Activated B cell treated with CpG ODN at 0.5 μM for 24 hours (primary cell): ENCODE results near the gene RFX1. TPM values are rescaled to one million over a fixed set of nuclear protein-coding genes. Genes with fewer than 3 reads are reported as not detected.
"Not testable (repeated sequence)": the region's sequence is repeated elsewhere in the genome, so short reads cannot be mapped to it uniquely, and the experiment has no call there.

Experiments used
- ATAC-seq: fragments of 200-7000 bp; cut with Tn5 transposase; one replicate; pipeline ENCODE4 v1.10.0; 2021; ENCODE audit warnings: low read depth, mild to moderate bottlenecking, moderate library complexity
- CTCF ChIA-PET: fragments of 350-600 bp; sonication (Branson Sonifier 250); formaldehyde crosslinking; loops from one replicate; lab custom pipeline; 2021; ENCODE audit warnings: antibody characterized with exemption; lab: Charles Lee
- POLR2A ChIA-PET: fragments of 350-600 bp; sonication (Branson Sonifier 250); formaldehyde crosslinking; loops from one replicate; lab custom pipeline; 2021; ENCODE audit warnings: antibody characterized with exemption; lab: Charles Lee
- DNase-seq: peaks from one replicate; pipeline ENCODE4 v3.0.0; 2022
- H3K27ac Mint-ChIP-seq: one replicate; pipeline ENCODE4 v1.8.0; 2020; ENCODE audit warnings: mixed read lengths
- H3K27me3 Mint-ChIP-seq: one replicate; pipeline ENCODE4 v1.8.0; 2021; ENCODE audit warnings: mixed read lengths
- H3K36me3 Mint-ChIP-seq: one replicate; pipeline ENCODE4 v1.8.0; 2021; ENCODE audit warnings: low read depth, mixed read lengths
- H3K4me1 Mint-ChIP-seq: one replicate; pipeline ENCODE4 v1.8.0; 2021; ENCODE audit warnings: mixed read lengths
- H3K4me3 Mint-ChIP-seq: one replicate; pipeline ENCODE4 v1.8.0; 2020; ENCODE audit warnings: mild to moderate bottlenecking, mixed read lengths
- H3K9me3 Mint-ChIP-seq: one replicate; pipeline ENCODE4 v1.8.0; 2020; ENCODE audit warnings: mixed read lengths
- intact Hi-C: fragments of 100-400 bp; cut with micrococcal nuclease; formaldehyde crosslinking; loops from one replicate; pipeline ENCODE4 v1.15.1; 2024
- total RNA-seq: library from RNA; stranded (reverse); gene quantifications from 2 replicates; pipeline ENCODE4 v1.2.3, GENCODE V29; 2022
- TF ChIP-seq, protein P1 (sequence below): fragments of 200-600 bp; IDR thresholded peaks from one replicate; pipeline ENCODE4 v1.8.0; 2022; ENCODE audit warnings: antibody characterized with exemption, mild to moderate bottlenecking

RFX1 gene
- total RNA-seq, 1 donor from 2014 or later, result 19.0 TPM

DNA sequence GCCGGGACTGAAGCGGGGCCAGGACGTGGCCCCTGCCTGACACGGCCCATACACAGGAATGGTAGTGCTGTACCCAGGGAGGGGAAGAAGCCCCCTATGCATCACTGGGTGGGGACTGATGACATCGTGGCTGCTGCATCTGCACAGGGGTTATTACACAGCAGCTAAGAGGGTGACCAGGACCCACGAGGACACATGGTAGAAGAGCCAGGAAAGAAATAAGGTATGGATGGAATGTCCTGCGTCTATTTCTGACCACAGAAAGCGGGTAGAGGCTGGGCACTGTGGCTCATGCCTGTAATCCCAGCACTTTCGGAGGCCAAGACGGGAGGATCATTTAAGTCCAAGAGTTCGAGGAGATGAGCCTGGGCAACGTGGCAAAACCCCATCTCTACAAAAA, 29.7 kb downstream of the RFX1 start:
- Mint-ChIP-seq H3K4me3 (no peak overlapping the region), H3K27ac (no peak overlapping the region), H3K27me3 (no peaks in the 10 kb centered on the region), H3K9me3 (no peaks in the 10 kb centered on the region), H3K36me3 (peaks cover 29% of the 10 kb centered on the region), H3K4me1 (peaks cover 24% of the 10 kb centered on the region)
- POLR2A ChIA-PET, result interaction anchor here (0.5 kb wide), 1 partner anchor 313 kb away, joined by 3 read pairs; no protein-coding TSS in a partner anchor
- TF ChIP-seq, protein P1, sequence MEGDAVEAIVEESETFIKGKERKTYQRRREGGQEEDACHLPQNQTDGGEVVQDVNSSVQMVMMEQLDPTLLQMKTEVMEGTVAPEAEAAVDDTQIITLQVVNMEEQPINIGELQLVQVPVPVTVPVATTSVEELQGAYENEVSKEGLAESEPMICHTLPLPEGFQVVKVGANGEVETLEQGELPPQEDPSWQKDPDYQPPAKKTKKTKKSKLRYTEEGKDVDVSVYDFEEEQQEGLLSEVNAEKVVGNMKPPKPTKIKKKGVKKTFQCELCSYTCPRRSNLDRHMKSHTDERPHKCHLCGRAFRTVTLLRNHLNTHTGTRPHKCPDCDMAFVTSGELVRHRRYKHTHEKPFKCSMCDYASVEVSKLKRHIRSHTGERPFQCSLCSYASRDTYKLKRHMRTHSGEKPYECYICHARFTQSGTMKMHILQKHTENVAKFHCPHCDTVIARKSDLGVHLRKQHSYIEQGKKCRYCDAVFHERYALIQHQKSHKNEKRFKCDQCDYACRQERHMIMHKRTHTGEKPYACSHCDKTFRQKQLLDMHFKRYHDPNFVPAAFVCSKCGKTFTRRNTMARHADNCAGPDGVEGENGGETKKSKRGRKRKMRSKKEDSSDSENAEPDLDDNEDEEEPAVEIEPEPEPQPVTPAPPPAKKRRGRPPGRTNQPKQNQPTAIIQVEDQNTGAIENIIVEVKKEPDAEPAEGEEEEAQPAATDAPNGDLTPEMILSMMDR, result no peak
- CTCF ChIA-PET, result interaction anchor here (1.9 kb wide), 1 partner anchor 55 kb away, joined by 4 read pairs; the partner anchor contains the start of gene IL27RA
- intact Hi-C loops, result no loop called here
- DNase-seq (no peak), ATAC-seq (no peak)

DNA sequence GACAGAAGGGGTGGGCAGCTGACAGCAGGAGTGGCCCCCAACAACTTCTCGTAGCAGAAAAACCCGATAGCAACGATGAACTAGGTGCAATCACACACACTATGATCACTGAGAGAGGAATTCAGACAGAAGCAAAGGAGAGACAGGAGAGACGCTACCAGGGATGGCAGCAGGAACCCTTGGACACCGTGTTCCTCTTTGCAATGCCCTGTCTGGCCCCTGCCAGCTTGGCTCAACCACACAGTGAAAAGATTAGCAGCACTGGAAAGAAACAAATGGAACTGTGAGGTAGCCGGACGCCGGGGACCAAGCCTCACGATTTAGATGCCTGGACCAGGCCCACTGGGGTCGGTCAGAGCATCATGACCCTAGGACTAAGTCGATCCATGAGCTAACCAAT, 30.2 kb downstream of the RFX1 start:
- TF ChIP-seq, protein P1, result no peak
- ChIA-PET CTCF (interaction anchor here (0.5 to 1.9 kb wide), 2 partner anchors 56 to 1009 kb away, joined by 3 to 4 read pairs; partner anchors contain the start of gene IL27RA), POLR2A (no interaction called here)
- no peak overlapping the region for H3K27ac Mint-ChIP-seq
- no peaks in the 10 kb centered on the region for H3K27me3 Mint-ChIP-seq
- H3K9me3 Mint-ChIP-seq, result no peaks in the 10 kb centered on the region
- peaks cover 29% of the 10 kb centered on the region for H3K36me3 Mint-ChIP-seq
- H3K4me1 Mint-ChIP-seq, result peaks cover 19% of the 10 kb centered on the region
- ATAC-seq (no peak), DNase-seq (no peak)
- intact Hi-C loops, result no loop called here
- no peak overlapping the region for H3K4me3 Mint-ChIP-seq

DNA sequence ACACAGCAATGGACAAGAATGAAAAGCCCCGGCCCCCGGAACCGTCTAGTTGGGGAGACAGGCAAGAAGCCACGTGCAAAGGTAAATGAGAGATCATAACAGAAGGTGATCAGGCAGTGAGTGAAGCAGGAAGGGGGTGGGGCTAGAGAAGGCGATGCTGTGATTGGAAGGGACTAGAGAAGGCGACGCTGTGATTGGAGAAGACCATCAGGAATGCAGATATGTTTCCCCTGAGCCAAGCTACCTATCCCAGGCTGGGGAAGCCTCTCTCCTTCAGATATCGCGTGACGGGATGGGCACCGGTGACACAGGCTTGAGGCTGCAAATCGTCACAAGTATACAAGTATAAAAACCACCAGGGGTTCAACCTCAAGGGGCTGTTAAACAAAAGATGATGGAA, 32.0 kb downstream of the RFX1 start:
- Mint-ChIP-seq H3K27ac (no peak overlapping the region), H3K27me3 (no peaks in the 10 kb centered on the region), H3K9me3 (no peaks in the 10 kb centered on the region), H3K4me3 (no peak overlapping the region), H3K36me3 (peaks cover 38% of the 10 kb centered on the region), H3K4me1 (peaks cover 8% of the 10 kb centered on the region)
- DNase-seq (no peak), ATAC-seq (peak; percentile 37)
- intact Hi-C loops, result no loop called here
- TF ChIP-seq, protein P1, result no peak
- ChIA-PET POLR2A (no interaction called here), CTCF (no interaction called here)

DNA sequence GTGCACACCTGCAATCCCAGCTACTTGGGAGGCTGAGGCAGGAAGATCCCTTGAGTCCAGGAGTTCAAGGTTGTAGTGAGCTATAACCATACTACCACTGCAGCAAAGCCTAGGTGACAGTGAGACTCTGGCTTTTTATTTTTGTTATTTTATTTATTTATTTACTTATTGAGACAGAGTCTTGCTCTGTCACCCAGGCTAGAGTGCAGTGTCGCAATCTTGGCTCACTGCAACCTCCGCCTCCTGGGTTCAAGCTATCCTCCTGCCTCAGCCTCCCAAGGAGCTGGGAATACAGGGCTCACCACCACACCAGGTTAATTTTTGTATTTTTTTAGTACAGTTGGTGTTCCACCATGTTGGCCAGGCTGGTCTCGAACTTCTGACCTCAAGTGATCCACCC, 32.6 kb downstream of the RFX1 start:
- intact Hi-C loops, CTCF ChIA-PET, POLR2A ChIA-PET, DNase-seq, ATAC-seq, H3K4me3 Mint-ChIP-seq, H3K4me1 Mint-ChIP-seq, H3K27me3 Mint-ChIP-seq, H3K27ac Mint-ChIP-seq, H3K9me3 Mint-ChIP-seq: not testable (repeated sequence)
- peaks cover 44% of the 10 kb centered on the region for H3K36me3 Mint-ChIP-seq

GRCh38 chr19:13972368-13973155, 33.6 kb downstream of the RFX1 start:
- ChIA-PET POLR2A (no interaction called here), CTCF (interaction anchor here (0.6 kb wide), 1 partner anchor 321 kb away, joined by 3 read pairs; no protein-coding TSS in a partner anchor)
- no peak for ATAC-seq
- intact Hi-C loops, result no loop called here
- H3K27ac Mint-ChIP-seq, result no peak overlapping the region
- H3K9me3 Mint-ChIP-seq, result no peaks in the 10 kb centered on the region
- DNase-seq, result no peak
- H3K4me1 Mint-ChIP-seq, result peaks cover 3% of the 10 kb centered on the region
- no peaks in the 10 kb centered on the region for H3K27me3 Mint-ChIP-seq
- TF ChIP-seq, protein P1, result no peak
- H3K36me3 Mint-ChIP-seq, result peaks cover 52% of the 10 kb centered on the region
- no peak overlapping the region for H3K4me3 Mint-ChIP-seq

DNA sequence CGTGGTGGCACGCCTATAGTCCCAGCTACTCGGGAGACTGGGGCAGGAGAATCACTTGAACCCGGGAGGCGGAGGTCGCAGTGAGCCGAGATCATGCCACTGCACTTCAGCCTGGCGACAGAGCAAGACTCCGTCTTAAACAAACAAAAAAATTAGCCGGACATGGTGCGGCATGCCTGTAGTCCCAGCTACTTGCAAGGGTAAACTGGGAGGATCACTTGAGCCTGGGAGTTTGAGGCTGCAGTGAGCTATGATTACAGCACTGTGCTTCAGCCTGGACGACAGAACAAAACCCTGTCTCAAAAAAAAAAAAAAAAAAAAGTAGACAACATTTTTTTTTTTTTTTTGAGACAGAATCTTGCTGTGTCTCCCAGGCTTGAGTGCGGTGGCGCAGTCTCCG, 34.3 kb downstream of the RFX1 start:
- DNase-seq, ATAC-seq, H3K4me1 Mint-ChIP-seq, H3K27ac Mint-ChIP-seq, H3K4me3 Mint-ChIP-seq, H3K27me3 Mint-ChIP-seq, H3K9me3 Mint-ChIP-seq, intact Hi-C loops: not testable (repeated sequence)
- CTCF ChIA-PET, result interaction anchor here (0.6 kb wide), 1 partner anchor 322 kb away, joined by 3 read pairs; no protein-coding TSS in a partner anchor
- peaks cover 58% of the 10 kb centered on the region for H3K36me3 Mint-ChIP-seq
- POLR2A ChIA-PET, result interaction anchor here (0.7 kb wide), 2 partner anchors 11 to 248 kb away, joined by 3 read pairs; no protein-coding TSS in a partner anchor
